ENCODE measurements around the gene PCSK1N.
"Not testable (repeated sequence)": the region's sequence is repeated elsewhere in the genome, so short reads cannot be mapped to it uniquely, and the experiment has no call there.

PCSK1N gene, protein sequence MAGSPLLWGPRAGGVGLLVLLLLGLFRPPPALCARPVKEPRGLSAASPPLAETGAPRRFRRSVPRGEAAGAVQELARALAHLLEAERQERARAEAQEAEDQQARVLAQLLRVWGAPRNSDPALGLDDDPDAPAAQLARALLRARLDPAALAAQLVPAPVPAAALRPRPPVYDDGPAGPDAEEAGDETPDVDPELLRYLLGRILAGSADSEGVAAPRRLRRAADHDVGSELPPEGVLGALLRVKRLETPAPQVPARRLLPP

DNA sequence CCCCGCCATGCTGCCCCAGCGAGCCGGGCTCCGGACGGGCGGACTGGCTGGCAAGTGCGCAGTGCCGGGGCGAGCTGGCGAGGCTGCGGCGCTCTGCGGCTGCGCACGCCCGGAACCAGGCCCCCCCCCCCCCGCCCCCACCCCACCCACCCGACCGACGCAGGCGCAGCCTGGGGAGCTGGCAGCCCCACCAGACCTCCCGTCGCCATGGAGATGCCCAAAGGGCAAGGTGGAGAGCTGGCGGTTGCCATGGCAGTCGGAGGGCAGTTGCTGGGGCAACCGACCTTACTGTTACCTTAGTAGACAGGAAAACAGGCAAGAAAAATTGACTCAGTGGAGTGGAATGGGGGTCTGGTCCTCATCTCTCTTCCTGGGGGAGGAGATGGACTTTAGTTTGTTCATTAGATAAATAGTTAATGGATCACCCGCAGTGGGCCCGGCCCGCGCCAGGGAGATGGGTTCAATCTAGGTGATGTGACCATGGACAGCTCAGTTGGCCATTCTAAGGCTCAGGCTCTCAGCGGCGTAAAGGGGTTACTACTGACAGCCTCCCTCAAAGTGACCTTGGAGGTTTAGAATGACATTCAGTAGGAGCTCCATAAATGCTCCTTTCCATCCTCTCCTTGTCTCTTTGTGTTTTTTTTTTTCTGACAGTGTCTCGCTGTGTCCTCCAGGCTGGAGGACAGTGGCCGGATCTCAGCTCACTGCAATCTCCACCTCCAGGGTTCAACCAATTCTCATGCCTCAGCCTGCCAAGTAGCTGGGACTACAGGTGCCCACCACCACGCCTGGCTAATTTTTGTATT is at the start of gene PCSK1N:
Gene PCSK1N, minus strand, starts transcription at position 87 of the 806 bp plus-strand sequence. Its CDS starts 78 bp downstream, at position 9.
- no peak for TF ChIP-seq POLR2A (IDR thresholded peaks at IDR 0.05; ENCODE audit: low read depth, low read length)
- DNase-seq (ENCODE audit: insufficient read length, low spot score) = no peak
- no peak for FAIRE-seq

DNA sequence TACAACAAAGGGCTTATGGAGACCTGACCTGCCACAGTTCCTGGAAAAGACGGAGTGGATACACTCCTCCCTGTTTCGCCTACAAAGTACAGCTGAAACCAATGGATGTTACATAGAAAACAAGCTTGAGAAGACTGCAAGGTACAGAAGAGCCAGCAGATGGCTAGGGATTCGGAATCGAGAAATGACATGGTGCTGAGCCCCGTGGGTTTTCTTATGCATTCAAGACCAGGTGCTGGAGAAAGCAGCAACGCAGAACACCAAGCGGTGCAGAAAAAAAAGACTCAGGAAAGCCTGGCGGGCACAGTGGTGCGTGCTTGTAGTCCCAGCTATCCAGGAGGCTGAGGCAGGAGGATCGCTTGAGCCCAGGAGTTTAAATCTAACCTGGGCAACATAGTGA is 48.3 kb upstream of the PCSK1N start:
- no peak for TF ChIP-seq POLR2A (IDR thresholded peaks at IDR 0.05; ENCODE audit: low read depth, low read length)
- DNase-seq (ENCODE audit: insufficient read length, low spot score) (no peak), FAIRE-seq (no peak)

DNA sequence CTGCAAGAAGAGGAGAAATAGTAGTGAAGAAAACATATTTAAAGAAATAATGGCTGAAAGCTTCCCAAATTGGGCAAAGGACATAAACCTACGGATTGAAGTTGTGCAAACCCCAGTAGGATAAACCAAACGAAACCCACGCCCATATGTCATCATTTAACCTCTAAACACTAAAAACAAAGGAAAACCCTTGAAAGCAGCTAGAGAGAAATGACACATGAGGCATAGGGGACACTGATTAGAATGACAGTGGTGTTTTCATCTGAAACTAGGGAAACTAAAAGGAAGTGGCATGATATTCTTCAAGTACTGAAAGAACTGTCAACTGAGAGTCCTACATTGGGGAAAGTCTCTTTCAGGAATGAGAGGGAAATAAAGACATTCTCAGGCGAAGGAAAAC is 41.5 kb upstream of the PCSK1N start:
- DNase-seq (ENCODE audit: insufficient read length, low spot score); FAIRE-seq: not testable (repeated sequence)

DNA sequence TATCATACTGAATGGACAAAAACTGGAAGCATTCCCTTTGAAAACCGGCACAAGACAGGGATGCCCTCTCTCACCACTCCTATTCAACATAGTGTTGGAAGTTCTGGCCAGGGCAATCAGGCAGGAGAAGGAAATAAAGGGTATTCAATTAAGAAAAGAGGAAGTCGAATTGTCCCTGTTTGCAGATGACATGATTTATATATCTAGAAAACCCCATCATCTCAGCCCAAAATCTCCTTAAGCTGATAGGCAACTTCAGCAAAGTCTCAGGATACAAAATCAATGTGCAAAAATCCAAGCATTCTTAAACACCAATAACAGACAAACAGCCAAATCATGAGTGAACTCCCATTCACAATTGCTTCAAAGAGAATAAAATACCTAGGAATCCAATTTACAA is 36.6 kb upstream of the PCSK1N start:
- not testable (repeated sequence) for DNase-seq (ENCODE audit: insufficient read length, low spot score); FAIRE-seq

DNA sequence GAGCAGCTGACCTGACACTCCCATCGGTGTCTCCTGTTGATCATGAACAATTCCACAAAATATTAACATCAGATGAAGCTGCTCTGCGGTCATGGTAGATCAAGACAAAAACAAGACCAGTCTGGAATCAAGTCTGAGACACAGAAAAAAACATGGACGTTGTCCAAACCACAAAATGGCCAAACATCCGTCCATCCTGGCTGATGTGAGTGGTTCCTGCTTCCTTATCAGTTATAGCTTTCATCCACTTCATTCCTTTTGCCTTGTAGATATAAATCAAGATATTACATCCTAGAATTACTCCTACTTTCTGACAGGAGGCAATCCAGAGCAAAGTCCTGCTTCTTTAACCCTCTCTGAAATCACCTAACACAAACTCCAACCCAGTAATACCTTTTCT is 28.8 kb upstream of the PCSK1N start:
- FAIRE-seq = no peak
- DNase-seq (ENCODE audit: insufficient read length, low spot score) = no peak
- TF ChIP-seq POLR2A (IDR thresholded peaks at IDR 0.05; ENCODE audit: low read depth, low read length) = no peak

DNA sequence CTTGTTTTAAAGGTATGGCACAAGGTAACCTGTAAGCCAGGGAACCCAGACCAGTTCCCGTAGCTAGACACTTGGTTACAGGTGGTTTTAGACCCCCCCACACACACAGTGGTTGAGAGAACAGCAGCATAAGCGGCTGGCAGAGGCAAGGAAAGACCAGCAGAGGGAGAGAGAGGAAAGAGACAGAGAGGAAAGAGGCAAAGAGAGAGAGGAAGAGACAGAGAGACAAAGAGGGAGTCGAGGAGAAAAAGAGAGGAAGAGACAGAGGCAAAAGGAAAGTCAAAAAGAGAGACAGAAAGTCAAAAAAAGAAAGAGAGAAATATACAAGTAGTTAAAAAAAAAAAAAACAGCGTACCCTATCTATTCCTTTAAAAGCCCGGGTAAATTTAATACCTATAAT is 19.5 kb upstream of the PCSK1N start:
- no peak for FAIRE-seq
- DNase-seq (ENCODE audit: insufficient read length, low spot score) = no peak
- TF ChIP-seq POLR2A (IDR thresholded peaks at IDR 0.05; ENCODE audit: low read depth, low read length) = no peak

DNA sequence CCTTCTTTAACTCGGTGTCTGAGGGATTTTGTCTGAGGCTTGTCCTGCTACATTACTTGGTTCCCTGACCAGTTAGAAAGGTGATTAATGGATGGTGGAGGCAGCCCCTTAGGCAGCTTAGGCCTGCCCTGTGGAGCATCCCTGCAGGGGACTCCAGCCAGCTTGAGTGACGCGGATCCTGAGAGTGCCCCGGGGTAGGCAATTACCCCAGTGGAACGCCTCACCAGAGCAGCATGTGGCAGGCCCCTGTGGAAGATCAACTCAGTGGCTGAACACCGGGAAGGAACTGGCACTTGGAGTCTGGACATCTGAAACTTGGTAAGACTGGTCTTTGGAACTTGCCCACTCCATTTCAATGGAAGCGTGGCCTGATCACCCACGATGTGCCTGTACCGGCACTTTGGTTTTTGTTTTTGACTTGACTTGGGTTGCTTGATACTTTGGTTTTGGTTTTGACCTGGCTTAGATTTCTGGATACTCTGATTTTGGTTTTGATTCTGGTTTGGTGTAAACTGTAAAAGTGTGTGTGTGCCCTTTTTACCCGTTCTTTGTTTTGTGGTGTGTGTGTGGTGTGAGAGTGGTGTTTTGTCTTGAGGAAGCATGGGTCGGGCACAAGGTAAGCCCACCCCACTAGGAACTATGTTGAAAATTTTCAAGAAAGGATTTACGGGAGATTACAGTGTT is 18.9 kb upstream of the PCSK1N start:
- not testable (repeated sequence) for DNase-seq (ENCODE audit: insufficient read length, low spot score)

DNA sequence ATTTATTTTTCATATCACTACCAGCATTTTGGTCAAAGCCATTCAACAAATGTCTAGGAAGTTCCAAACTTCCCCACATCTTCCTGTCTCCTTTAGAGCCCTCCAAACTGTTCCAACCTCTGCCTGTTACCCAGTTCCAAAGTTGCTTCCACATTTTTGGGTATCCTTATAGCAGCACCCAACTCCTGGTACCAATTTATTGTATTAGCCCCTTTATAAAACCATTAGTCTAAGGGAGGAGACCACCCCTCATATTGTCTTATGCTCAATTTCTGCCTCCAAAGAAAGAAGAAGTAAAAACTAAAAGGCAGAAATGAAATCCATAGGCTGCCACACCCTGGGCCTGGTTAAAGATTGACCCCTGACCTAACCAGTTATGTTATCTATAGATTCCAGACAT is 18.1 kb upstream of the PCSK1N start:
- FAIRE-seq; DNase-seq (ENCODE audit: insufficient read length, low spot score): not testable (repeated sequence)

More for the DNA sequence above, 18.9 kb upstream of the PCSK1N start:
- FAIRE-seq = not testable (repeated sequence)

DNA sequence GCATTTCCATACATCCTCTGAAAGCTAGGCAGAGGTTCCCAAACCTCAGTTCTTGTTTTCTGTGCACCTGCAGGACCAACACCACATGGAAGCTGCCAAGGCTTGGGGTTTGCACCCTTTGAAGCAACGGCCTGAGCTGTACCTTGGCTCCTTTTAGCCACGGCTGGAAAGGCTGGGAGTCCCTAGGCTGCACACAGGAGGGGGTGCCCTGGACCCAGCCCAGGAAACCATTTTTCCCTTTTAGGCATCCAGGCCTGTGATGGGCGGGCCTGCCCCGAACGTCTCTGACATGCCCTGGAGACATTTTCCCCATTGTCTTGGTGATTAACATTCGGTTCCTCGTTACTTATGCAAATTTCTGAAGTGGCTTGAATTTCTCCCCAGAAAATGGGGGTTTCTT is 17.4 kb upstream of the PCSK1N start:
- no peak for DNase-seq (ENCODE audit: insufficient read length, low spot score)
- FAIRE-seq = no peak
- TF ChIP-seq POLR2A (IDR thresholded peaks at IDR 0.05; ENCODE audit: low read depth, low read length) = no peak

DNA sequence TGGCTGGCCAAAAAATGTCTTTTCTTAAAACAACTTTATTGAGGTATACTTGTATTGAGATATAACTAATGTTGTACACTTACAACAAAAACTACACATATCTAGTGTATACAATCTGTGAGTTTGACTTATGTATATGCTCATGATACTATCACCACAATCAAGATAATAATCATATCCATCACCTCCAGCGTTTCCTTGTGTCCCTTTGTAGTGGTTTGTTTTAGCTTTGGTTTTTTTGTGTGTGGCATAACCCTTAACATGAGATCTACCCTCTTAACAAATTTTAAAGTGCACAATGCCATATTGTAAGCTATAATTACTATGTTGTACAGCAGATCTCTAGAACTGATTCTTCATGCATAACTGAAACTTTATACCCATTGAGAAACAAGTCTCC is 13.4 kb upstream of the PCSK1N start:
- DNase-seq (ENCODE audit: insufficient read length, low spot score) (no peak), FAIRE-seq (no peak)
- TF ChIP-seq POLR2A (IDR thresholded peaks at IDR 0.05; ENCODE audit: low read depth, low read length) = no peak

DNA sequence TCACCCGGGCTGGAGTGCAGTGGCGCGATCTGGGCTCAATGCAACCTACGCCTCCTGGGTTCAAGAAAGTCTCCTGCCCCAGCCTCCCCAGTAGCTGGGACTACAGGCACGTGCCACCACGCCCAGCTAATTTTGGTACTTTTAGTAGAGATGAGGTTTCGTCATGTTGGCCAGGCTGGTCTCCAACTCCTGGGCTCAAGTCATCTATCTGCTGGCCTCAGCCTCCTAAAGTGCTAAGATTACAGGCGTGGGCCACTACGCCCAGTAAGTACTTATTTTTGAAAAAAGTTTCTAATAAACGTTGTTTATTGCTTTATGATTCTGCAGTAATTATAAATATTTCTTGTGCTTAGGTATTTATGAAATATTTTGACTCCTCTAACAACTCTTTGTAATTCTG is 4.3 kb upstream of the PCSK1N start:
- DNase-seq (ENCODE audit: insufficient read length, low spot score) (no peak), FAIRE-seq (no peak)
- no peak for TF ChIP-seq POLR2A (IDR thresholded peaks at IDR 0.05; ENCODE audit: low read depth, low read length)

DNA sequence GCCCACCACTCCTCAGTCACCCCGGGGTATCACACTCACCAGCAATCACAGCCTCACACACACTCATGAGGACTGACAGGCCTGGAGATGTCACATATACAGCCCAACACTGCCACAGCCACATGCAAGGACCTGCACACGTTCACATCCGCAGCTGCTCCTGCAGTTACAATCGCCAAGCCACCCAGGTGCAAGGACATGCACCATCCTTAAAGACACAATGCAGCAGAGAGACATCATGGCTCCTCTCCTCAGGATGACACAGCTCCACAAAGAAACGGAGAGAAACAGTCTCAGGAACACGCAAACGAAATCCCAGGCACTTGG is 1.1 kb downstream of the PCSK1N start:
- TF ChIP-seq POLR2A (IDR thresholded peaks at IDR 0.05; ENCODE audit: low read depth, low read length) = no peak
- FAIRE-seq = no peak
- DNase-seq (ENCODE audit: insufficient read length, low spot score) = no peak

DNA sequence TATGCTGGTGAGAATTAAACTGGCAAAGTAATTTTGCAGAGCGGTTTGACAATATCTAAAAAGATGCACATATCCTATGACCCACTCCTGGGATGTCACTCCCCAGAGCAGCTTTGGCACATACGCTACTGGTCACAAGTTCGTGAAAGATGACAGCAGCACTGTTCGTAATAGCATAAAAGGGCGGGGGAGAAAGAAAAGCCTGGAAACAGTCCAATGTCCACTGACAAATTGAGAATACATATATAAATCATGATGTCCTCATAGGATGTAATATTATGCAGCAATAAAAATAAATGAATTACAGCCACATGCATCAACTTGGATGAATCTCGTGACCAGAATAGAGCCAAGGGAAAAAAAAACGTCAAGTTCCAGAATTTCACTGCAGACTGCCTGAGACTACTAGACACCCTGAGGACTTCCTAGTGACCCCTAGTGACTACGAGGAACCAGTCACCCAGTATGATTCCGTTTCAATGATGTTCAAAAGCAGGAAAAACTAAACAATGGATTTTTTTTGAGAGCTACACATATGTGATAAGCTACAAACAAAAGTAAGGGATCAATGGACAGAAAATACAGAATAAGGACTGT is 1.8 kb downstream of the PCSK1N start:
- DNase-seq (ENCODE audit: insufficient read length, low spot score) = no peak
- TF ChIP-seq POLR2A (IDR thresholded peaks at IDR 0.05; ENCODE audit: low read depth, low read length) = no peak
- no peak for FAIRE-seq

DNA sequence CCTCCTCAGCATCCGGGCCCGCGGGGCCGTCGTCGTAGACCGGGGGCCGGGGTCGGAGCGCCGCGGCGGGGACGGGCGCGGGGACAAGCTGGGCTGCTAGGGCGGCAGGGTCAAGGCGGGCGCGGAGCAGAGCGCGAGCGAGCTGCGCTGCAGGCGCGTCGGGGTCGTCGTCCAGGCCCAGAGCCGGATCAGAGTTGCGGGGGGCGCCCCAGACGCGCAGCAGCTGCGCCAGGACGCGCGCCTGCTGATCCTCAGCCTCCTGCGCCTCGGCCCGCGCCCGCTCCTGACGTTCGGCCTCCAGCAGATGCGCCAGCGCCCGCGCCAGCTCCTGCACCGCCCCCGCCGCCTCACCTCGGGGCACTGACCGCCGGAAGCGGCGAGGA is 3.5 kb downstream of the PCSK1N start:
- FAIRE-seq (no peak), DNase-seq (ENCODE audit: insufficient read length, low spot score) (no peak)
- no peak for TF ChIP-seq POLR2A (IDR thresholded peaks at IDR 0.05; ENCODE audit: low read depth, low read length)

Measured in H54 (cell line).